GM21515 (cell line): ENCODE results near the gene RBM39.
"Not testable (repeated sequence)": the region's sequence is repeated elsewhere in the genome, so short reads cannot be mapped to it uniquely, and the experiment has no call there.

Experiments used
- ATAC-seq: cut with Tn5 transposase; IDR thresholded peaks from one replicate; pipeline ENCODE4 v1.9.1; 2021; ENCODE audit not compliant: unreplicated experiment

Gene RBM39

GRCh38 chr20:35706591-35707529 is 35.2 kb downstream of the RBM39 start:
- not testable (repeated sequence) for ATAC-seq

GRCh38 chr20:35705894-35706293 is 36.2 kb downstream of the RBM39 start:
- ATAC-seq: not testable (repeated sequence)

- ATAC-seq: no peak
These were observed 37.4 kb downstream of the RBM39 start for GRCh38 chr20:35704514-35705261.

- ATAC-seq: no peak
These were observed 39.0 kb downstream of the RBM39 start for GRCh38 chr20:35702824-35703695.

GRCh38 chr20:35702051-35702823 is 39.8 kb downstream of the RBM39 start:
- ATAC-seq: no peak

- no peak for ATAC-seq
These were observed 41.4 kb downstream of the RBM39 start for GRCh38 chr20:35700625-35701148.

GRCh38 chr20:35699957-35700624 is 42.0 kb downstream of the RBM39 start:
- no peak for ATAC-seq

GRCh38 chr20:35699127-35699956 is 42.7 kb downstream of the RBM39 start, which contains the start of the genes NFS1 and ROMO1:
Gene NFS1 (minus strand): TSS chr20:35699352. CDS start chr20:35699288, 64 bp downstream.
Gene ROMO1 (plus strand): TSS chr20:35699405. CDS start chr20:35699633, 228 bp downstream.
- peak; percentile 70 for ATAC-seq

GRCh38 chr20:35698298-35699126 is 43.5 kb downstream of the RBM39 start:
- ATAC-seq: peak; percentile 33

GRCh38 chr20:35697696-35698297 is 44.3 kb downstream of the RBM39 start:
- no peak for ATAC-seq

GRCh38 chr20:35695978-35696377 is 46.1 kb downstream of the RBM39 start:
- ATAC-seq: no peak

GRCh38 chr20:35695245-35695749 is 46.8 kb downstream of the RBM39 start:
- no peak for ATAC-seq

GRCh38 chr20:35690265-35690664 is 51.8 kb downstream of the RBM39 start:
- ATAC-seq: no peak

GRCh38 chr20:35686872-35687271 is 55.2 kb downstream of the RBM39 start:
- ATAC-seq: not testable (repeated sequence)

- not testable (repeated sequence) for ATAC-seq
These were observed 56.7 kb downstream of the RBM39 start for GRCh38 chr20:35685368-35685767.

GRCh38 chr20:35681960-35682359 is 60.1 kb downstream of the RBM39 start:
- no peak for ATAC-seq
